Heart left ventricle (tissue), 16 donors: ENCODE results near the gene GIMAP1. TPM values are rescaled to one million over a fixed set of nuclear protein-coding genes. Genes with fewer than 3 reads are reported as not detected.
A peak's percentile ranks its signal among the peaks of the same experiment; 100 is the strongest.

Experiments used
- ATAC-seq, 4 donors: fragments of 200-7000 bp; cut with Tn5 transposase; one replicate each; pipeline ENCODE4 v1.9.1; 2020 to 2022; ENCODE audit warnings: moderate library complexity in 4 of 4, mild to moderate bottlenecking in 3 of 4, moderate number of reproducible peaks in 1 of 4
- DNase-seq, 5 donors: peaks; one replicate each; pipeline ENCODE4 v3.0.0-alpha.2; 2020
- H3K27ac ChIP-seq, 12 donors: fragments of 200-600 bp; sonication (generic) in 4 of 12; one replicate each; pipeline versions ENCODE4 v1.5.0 to v1.8.0; 2016 to 2022; ENCODE audit warnings: mild to moderate bottlenecking in 2 of 12
- H3K27me3 ChIP-seq, 9 donors: fragments of 200-600 bp; sonication (generic) in 2 of 9; one replicate each; pipeline versions ENCODE4 v1.5.1 to v1.8.0; 2016 to 2022; ENCODE audit warnings: mild to moderate bottlenecking in 3 of 9
- H3K36me3 ChIP-seq, 9 donors: fragments of 200-600 bp; sonication (generic) in 2 of 9; one replicate each; pipeline versions ENCODE4 v1.5.0 to v1.8.0; 2018 to 2022; ENCODE audit warnings: mild to moderate bottlenecking in 2 of 9
- H3K4me1 ChIP-seq, 12 donors: fragments of 200-600 bp; sonication (generic) in 4 of 12; one replicate each; pipeline versions ENCODE4 v1.5.0 to v1.8.0; 2016 to 2022; ENCODE audit warnings: mild to moderate bottlenecking in 3 of 12
- H3K4me3 ChIP-seq, 12 donors: fragments of 200-600 bp; sonication (generic) in 4 of 12; one replicate each; pipeline versions ENCODE4 v1.5.0 to v1.8.0; 2017 to 2022; ENCODE audit warnings: mild to moderate bottlenecking in 9 of 12, moderate library complexity in 4 of 12
- H3K9me3 ChIP-seq, 12 donors: fragments of 200-600 bp; sonication (generic) in 4 of 12; one replicate each; pipeline versions ENCODE4 v1.5.0 to v1.8.0; 2016 to 2022; ENCODE audit warnings: mild to moderate bottlenecking in 1 of 12
- CTCF ChIP-seq, 12 donors: fragments of 200-600 bp; sonication (generic) in 4 of 12; IDR thresholded peaks; one replicate each; pipeline versions ENCODE4 v1.5.0 to v1.8.0; 2018 to 2022; ENCODE audit warnings: antibody characterized with exemption in 12 of 12, mild to moderate bottlenecking in 5 of 12
- POLR2A ChIP-seq, 2 donors: fragments of 450-650 bp; IDR thresholded peaks; one replicate each; pipeline ENCODE4 v1.6.1; 2017; ENCODE audit warnings: antibody characterized with exemption in 2 of 2, mild to moderate bottlenecking in 2 of 2, moderate library complexity in 2 of 2
- WGBS, 4 donors: extraction: QIAGEN DNeasy Blood & Tissue Kit in 2 of 4; methylation state at CpG; one replicate each; pipeline versions ENCODE4 v1.1.5 to v1.1.7; 2013 to 2018; 5-methylcytosine and 5-hydroxymethylcytosine counted together
- intact Hi-C, 10 donors: fragments of 100-400 bp; cut with DNase I; formaldehyde crosslinking; loops; one replicate each; pipeline versions ENCODE4 v1.11.1 to v1.14.2; 2022
- polyA plus RNA-seq, 2 donors: library from polyadenylated mRNA; stranded (reverse); fragments of 200-250 nt; gene quantifications; one replicate each; pipeline ENCODE4 v1.2.3, GENCODE V29; 2013
- total RNA-seq, 9 donors: library from RNA; depleted of rRNA in 2 of 9; stranded (reverse); fragments of >200 nt in 2 of 9; fragmentation: NEBNext Ultra II Directional in 3 of 9; extraction: Animal tissue kit (Norgen Biotek cat#: 25700) in 3 of 9; gene quantifications; one replicate each; pipeline versions ENCODE4 v1.1.0 to v1.2.4, GENCODE V29; 2016 to 2023
- donor health status: ischemic (EF 13 %, LVEDD 7.1; RV severe dilation, severe dysfunction).
- donor health status: healthy with polysubstance abuse.
- donor health status: DM: no; HTN: yes; CAD: no.
- donor health status: DM: no; HTN: no; CAD: no.
- donor health status: ischemic (EF 25% LVEDD 6.9; RV normal size, moderate dysfunction).
- donor health status: ischemic (EF 25% LVEDD 5.7; RV mildly dilated, moderate dysfunction).
- donor health status: healthy.
- donor health status: DM: yes; HTN: yes; CAD: no.
- donor health status: ischemic (EF 35%, LVEDD 5.7; RV mildly dilated, moderate dysfunction).
- donor health status: nonischemic (EF 11% LVEDD 7.7; RV severe dilation, severe dysfunction).
- donor health status: DM: yes; HTN: yes; CAD: no.
- donor health status: PGD.
- donor health status: ischemic (EF 29% LVEDD 5.4; RV normal size, mild dysfunction).
- donor health status: nonischemic (EF 23%, LVEDD 6.1; RV moderate dilation, normal function).

GIMAP1 gene
- total and polyA plus RNA-seq, 11 donors, result 3.4 to 9.7 (median 6.7) TPM

GRCh38 chr7:150719436-150719835 is 3.0 kb downstream of the GIMAP1 start:
- Histone ChIP-seq H3K9me3 (peaks cover 0 to under 1% (median 0%) of the 10 kb centered on the region in 12 donors), H3K27ac (peak overlapping the region in 11 of 12 donors; percentile 4 to 97 (median 90)), H3K4me3 (peak overlapping the region in 3 of 12 donors; percentile 65 to 78 (median 67)), H3K27me3 (no peaks in the 10 kb centered on the region), H3K36me3 (peaks cover 0 to 55% (median 13%) of the 10 kb centered on the region in 9 donors), H3K4me1 (peaks cover 0 to 72% (median 10%) of the 10 kb centered on the region in 12 donors)
- WGBS, 4 donors, result 60 to 82% (median 77%) methylated on average over 4 of the region's 4 CpGs
- intact Hi-C loops, result loop anchor here in 5 of 10 donors (5.0 to 10.0 kb wide), 4 partner anchors 37 to 155 kb away; partner anchors contain the start of genes GIMAP6 (in 3 of the 5) and GIMAP4 (in 1 of the 5)
- ATAC-seq (no peak), DNase-seq (no peak)
- TF ChIP-seq CTCF (IDR thresholded peaks at IDR 0.05) (no peak), POLR2A (IDR thresholded peaks at IDR 0.05) (no peak)

- no peaks in the 10 kb centered on the region for H3K27me3 ChIP-seq
- H3K27ac ChIP-seq, result peak overlapping the region in 9 of 12 donors; percentile 23 to 97 (median 89)
- no peak for ATAC-seq
- no peak for TF ChIP-seq CTCF (IDR thresholded peaks at IDR 0.05)
- no peak for TF ChIP-seq POLR2A (IDR thresholded peaks at IDR 0.05)
- 83 to 96% (median 93%) methylated on average over 43 to 52 of the region's 52 CpGs for WGBS, 4 donors
- H3K4me3 ChIP-seq, result peak overlapping the region in 2 of 12 donors; percentile 2 to 65
- no peak for DNase-seq
- peaks cover 0 to 55% (median 13%) of the 10 kb centered on the region in 9 donors for H3K36me3 ChIP-seq
- intact Hi-C loops, result loop anchor here in 5 of 10 donors (5.0 to 10.0 kb wide), 5 partner anchors 38 to 245 kb away; partner anchors contain the start of genes GIMAP6 (in 3 of the 5) and GIMAP4 (in 1 of the 5)
- H3K4me1 ChIP-seq, result peaks cover 0 to 64% (median 10%) of the 10 kb centered on the region in 12 donors
- no peaks in the 10 kb centered on the region for H3K9me3 ChIP-seq
These were observed 3.8 kb downstream of the GIMAP1 start for GRCh38 chr7:150719960-150720891.

- 59 to 72% (median 67%) methylated on average over 11 of the region's 11 CpGs for WGBS, 4 donors
- DNase-seq, result peak in 4 of 5 donors; percentile 61 to 71 (median 66)
- H3K4me3 ChIP-seq, result peak overlapping the region in 10 of 12 donors; percentile 5 to 43 (median 24)
These were observed 5.6 kb downstream of the GIMAP1 start for GRCh38 chr7:150721970-150722373.

More at GRCh38 chr7:150721970-150722373, 5.6 kb downstream of the GIMAP1 start:
- no peak for TF ChIP-seq CTCF (IDR thresholded peaks at IDR 0.05)
- TF ChIP-seq POLR2A (IDR thresholded peaks at IDR 0.05), result no peak
- peaks cover 0 to 54% (median 7%) of the 10 kb centered on the region in 12 donors for H3K4me1 ChIP-seq
- no peaks in the 10 kb centered on the region for H3K27me3 ChIP-seq
- ATAC-seq, result peak; percentile 77 to 95 (median 82)
- intact Hi-C loops, result loop anchor here in 1 of 10 donors (10.0 kb wide), 1 partner anchor 247 kb away; no protein-coding TSS in a partner anchor
- peaks cover 0 to 9% (median 0%) of the 10 kb centered on the region in 12 donors for H3K9me3 ChIP-seq
- peak overlapping the region; percentile 36 to 95 (median 76) for H3K27ac ChIP-seq
- H3K36me3 ChIP-seq, result peaks cover 0 to 55% (median 13%) of the 10 kb centered on the region in 9 donors
